ENCODE data around the gene ENAH.
"Not testable (repeated sequence)": the region's sequence is repeated elsewhere in the genome, so short reads cannot be mapped to it uniquely, and the experiment has no call there.

The ENAH gene

DNA sequence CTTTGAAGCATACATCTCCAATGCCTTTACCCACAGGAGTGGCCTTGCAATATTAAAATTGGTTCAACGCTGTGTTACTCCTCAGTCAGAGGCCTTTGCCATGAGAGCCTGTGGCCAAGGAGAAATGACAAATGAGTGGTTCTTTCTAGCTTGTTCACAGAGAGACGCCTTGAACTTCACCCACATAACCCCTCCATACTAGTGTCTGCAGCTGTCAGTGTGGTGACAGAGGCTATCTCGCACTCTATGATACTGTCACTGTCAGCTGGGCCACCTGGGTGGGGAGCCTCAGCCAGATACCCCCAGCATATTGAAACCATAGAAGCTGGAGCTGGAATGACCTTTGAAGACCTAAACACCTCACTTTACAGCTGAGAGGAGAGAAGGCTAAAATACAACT, 167.7 kb downstream of the ENAH start:
- DNase-seq: no peak

DNA sequence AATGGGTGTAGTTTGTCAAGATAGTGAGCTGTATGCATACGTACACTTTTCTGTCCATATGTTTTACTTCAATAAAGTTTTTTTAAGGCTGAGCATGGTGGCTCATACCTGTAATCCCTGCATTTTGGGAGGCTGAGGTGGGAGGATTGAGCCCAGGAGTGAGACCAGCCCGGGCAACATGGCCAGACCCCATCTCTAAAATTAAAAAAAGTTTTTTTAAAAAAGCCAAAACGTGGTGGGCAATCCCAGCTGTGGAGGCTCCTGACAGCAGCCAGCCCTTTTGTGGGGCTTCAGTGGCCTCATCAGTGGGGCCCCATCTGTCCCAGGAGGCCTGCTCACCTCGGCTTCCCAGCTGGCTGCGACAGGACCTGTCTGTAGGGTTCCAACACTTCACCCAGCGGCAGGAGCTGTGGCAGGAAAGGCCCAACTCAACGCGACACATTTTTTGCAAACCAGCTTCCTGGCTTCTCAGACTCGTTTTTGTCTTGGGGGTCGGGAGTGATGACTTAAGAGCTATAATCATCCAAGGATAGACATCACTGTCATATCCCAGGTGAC, 168.2 kb downstream of the ENAH start:
- no peak for DNase-seq

DNA sequence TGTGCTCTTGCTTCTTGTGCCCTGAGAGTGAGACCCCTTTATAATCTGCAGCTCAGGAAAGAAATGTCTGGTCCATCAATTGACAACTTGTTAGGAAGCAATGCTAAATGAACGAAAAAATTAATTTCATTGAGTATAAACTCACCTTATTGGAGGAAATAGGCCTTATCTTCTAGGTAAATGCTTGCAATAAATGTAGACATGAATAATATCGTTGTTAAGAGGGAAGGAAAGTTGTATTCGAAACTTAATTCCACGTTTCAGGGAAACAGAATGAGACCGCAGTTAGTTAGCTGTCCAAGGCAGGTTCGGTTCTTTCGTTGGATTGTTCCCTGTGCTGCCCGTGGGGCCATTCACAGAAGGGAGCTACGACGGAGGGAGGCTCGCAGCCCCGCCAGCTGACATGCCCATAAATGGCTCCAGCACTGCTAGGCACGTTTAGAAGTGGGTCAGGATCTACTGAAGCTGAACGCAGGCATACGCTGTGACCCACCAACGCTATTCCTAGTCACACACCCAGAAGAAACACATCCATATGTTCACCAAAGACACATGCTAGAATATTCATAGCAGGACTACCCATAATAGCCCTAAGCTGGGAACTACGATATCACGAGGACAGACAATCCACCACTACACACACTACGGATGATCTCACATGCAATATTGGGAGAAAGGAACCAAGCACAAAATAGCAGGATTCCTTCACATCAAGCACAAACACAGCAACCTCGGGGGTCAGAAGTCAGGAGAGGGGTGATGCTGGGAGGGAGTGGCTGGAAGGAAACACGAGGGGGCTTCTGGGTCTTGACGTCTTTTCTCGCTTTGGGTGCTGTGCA, 168.9 kb downstream of the ENAH start:
- no peak for DNase-seq

DNA sequence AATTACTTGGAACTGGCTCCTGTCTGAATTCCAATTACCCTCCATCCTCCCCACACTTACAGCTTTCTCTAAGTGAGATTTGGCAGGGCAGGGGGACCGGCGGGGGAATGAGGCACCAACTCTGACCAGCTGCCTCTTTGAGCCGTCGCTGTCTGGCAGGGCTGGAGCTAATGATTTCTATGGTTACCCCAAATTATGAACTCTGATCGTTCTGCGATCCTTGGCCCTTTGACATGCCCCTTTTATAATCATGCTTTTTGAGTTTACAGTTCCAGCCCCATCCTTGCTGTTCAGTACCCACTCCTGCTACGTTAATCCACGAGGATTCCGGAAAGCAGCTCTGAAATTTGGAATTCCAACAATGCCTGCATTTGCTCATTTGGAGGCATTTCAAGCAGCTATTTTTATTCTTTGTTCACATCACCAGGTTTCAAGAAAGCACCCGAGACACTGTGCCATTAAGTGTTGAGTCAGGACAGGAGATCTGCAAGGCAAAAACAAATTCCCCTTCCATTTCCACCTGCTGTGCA, 170.4 kb downstream of the ENAH start:
- DNase-seq: no peak

DNA sequence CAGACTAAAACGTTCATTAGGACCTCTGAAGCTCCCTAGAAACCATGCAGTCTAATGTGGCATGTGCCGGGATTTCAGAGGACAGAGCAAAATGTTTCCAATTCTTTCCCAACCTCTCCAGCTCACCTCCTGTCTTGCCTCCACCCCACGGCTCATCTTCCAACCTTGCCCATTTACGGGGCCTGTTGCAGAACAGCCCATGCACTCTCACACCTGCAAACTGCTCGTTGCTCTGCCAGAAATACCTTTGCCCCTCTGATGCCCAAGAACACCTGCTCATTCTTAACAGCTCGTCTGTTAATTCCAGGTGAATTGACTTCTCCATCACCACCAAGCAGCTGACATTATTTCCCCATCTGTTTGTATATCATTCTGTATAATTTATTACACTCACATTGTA, 171.2 kb downstream of the ENAH start:
- DNase-seq: no peak

DNA sequence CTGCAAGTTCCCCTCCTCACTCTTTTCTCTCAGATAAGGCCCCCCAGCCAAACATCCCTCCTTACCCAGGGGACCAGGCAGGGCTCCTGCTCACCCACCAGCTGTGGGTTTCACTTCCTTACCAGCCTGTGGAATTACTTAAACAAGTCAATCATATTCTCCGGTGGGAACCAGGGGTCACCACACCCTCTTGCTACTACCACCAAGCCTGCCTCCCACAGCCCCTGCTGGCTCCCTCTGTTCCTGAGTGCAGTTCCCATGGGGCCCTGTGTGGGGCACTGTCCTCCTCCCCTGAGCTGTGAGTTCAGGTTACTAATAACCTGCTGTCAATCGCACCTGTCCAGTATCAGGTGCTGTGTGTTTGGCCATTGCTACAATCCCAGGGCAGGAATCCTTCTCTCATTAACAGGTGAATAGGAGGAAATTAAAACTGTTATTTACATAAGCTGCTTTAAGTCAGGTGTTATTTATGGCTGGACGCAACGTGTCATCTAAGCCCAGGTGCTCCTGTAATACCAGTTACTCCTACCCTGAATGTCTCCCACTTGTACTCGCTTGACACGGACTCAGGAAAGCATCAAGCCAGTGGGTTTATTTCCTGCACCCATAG, 172.0 kb downstream of the ENAH start:
- DNase-seq: no peak

DNA sequence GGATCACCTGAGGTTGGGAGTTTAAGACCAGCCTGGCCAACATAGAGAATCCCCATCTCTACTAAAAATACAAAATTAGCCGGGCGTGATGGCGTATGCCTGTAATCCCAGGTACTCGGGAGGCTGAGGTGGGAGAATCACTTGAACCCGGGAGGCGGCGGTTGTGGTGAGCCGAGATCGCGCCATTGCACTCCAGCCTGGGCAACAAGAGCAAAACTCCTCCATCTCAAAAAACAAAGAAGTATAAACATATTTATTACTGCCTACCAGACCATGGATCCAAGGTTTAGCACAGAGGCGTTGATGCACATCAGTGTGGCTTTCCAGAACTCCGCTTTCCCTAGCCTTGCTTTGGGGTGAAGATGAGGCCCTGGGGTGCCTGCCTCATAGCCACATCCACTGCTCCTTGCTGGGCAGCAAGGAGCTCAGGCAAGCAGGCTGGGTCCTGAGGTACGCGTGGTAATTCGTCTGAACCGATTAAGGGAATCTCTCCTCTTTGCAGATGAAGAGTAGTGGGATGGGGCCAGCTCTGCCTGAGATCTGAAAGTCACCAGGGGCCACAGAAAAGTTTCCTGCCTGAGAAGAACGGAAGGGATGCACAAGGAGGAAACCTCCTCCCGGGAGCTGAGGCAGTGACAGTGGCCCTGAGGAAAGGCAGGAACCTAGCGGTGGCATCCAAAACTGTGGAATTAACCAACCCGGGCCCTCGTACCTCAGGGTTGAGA, 172.8 kb downstream of the ENAH start:
- no peak for DNase-seq

DNA sequence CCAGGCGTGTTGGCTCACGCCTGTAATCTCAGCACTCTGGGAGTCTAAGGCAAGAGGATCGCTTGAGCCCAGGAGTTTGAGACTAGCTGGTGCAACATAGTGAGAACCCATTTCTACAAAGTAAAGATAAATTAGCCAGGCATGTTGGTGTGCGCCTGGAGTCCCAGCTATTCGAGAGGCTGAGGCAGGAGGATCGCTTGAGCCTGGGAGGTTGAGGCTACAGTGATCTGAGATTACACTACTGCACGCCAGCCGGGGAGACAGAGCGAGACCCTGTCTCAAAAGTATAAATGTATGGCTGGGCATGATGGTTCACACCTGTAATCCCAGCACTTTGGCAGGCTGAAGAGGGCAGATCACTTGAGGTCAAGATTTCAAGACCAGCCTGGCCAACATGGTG, 173.6 kb downstream of the ENAH start:
- DNase-seq: no peak

DNA sequence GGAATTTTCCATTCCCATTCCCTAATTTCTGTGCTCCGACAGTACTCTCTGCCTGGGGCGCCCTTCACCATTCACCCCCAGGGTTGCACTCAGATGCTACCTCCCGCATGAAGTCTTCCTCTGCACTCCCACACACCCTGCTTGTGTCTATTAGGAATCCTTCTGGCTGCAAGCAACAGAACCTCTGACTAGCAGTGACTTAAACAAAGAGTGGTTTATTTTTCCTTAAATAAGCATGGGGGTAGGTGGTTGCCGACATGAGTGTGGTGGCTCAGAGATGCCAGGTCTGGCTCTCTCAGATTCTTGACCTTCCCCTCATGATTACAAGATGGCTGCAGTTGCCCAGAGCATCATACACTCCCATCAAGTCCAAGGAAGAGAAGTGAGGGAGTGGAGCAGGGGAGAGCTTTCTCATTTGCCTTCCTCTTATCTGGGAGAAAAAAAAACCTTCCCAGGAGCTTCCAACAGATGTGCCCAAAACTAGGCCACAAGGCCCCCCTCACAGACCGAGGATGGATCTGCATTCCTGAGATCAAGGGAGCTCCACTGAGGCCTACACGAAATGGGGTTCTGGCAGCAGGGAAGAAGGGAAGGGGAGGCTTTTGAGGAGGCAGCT, 175.5 kb downstream of the ENAH start:
- no peak for DNase-seq

DNA sequence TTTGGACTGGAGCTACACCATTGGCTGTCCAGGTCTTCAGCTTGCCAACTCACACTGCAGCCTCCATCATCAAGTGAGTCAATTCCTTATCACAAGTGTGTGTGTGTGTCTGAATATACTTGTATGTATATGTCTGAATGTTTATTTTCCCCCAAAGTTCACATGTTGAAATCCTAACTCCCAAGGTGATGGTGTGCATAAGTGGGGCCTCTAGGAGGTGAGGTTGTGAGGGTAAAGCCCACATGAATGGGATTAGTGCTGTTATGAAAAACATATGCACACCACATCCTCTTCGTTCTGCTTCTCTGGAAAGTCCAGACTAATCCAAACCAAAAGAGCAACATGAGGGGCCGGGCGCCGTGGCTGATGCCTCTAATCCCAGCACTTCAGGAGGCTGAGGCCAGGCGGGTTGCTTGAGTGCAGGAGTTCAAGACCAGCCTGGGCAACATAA, 176.4 kb downstream of the ENAH start:
- DNase-seq: no peak

DNA sequence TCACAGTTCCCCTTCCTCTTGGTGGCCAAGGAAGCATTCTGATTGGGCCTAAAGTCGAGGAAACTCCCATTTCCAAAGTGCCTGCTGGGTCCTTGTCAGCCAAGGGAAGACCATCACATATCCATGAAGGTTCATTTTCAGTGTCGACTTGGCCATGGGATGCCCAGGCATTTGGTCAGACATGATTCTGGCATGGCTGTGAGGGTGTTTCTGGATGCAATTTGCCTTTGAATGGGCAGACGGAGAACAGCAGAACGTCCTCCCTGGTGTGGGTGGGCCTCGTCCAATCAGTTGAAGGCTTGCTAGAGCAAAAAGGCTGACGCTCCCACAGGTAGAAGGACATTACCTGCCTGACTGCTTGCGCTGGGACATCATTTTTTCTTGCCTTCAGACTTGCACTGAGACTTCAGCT, 176.8 kb downstream of the ENAH start:
- no peak for DNase-seq

DNA sequence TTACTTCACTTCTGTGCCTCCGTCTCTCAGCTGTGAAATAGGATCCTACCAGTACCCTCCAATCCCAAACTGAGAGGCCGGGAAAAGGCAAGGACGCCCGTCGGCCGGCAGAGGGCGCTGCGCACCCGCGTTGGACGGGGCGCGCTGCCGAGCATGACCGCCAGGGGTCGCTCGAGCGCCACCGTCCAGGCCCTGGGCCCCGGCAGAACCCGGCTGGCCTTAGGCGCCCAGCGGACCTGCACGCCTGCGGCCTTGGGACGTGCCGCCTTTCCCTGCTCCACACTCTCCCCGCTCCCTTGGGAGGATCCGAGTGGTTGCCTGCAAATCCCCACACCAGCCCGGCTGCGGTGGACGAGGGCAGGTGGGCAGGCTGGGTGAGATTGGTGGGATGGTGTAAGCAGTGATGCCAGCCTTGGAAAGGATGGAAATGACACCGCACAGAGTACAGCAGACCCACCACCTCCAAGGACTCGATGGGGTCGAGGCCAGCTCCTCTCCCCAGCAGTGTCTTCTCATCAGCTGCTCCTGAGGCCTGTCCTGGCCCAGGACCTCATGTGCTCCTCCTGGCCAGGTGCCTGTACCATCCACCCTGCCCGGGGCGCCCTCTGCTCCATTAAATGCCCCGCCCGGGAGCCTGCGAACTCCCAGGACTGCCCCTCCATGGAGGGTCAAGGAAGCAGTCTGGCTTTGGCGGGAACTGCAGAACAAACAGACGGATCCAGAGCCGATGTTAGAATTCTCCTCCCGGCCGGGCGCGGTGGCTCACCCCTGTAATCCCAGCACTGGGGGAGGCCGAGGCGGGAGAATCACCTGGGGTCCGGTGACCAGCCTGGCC, 177.7 kb downstream of the ENAH start:
- peak; percentile 87 for DNase-seq

DNA sequence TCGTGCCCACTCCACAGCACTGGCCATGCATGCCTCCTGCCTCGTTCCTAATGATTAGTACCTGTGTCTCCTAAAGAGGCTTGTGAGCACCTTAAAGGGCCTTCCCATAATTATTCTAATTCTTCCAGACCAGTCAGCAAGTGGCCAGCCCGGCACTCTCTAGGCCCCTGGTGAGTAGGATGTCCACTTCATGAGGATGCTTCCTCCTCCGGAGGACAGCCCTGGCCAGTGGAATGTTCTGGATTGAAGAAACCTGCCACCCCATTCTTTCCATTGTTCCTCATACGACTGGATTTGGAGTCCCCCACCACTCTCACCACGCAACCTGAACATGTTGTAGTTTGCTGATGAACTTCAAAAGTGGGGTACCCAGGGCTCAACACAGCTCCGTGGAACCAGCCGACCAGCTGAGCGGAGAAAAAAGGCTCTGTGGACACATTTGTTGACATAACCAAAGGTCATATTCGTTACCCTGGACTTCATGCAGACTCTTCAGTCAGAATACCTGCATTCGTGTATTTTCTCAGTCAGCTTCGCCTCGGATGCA, 178.4 kb downstream of the ENAH start:
- no peak for DNase-seq

DNA sequence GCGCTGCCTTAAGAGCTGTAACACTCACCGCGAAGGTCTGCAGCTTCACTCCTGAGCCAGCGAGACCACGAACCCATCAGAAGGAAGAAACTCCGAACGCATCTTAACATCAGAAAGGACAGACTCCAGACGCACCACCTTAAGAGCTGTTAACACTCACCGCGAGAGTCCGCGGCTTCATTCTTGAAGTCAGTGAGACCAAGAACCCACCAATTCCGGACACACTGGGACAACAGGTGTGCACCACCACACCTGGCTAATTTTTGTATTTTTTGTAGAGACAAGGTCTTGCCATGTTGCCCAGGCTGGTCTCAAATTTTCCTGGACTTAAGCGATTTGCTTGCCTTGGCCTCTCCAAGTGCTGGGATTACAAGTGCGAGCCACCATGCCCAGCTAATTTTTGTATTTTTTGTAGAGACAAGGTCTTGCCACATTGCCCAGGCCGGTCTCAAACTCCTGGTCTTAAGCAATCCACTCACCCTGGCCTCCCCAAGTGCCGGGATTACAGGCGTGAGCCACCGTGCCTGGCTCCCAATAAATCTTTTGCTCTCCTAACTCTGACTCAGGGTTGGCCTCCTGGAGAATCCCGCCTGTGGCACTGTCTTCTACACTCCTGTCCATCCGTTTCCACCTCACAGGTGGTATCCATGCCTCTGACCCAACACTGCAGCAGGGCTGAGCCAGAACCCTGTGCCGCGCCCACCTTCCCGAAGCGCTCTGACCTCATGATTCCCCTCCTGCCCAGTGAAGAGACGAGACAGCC, 179.1 kb downstream of the ENAH start:
- not testable (repeated sequence) for DNase-seq

DNA sequence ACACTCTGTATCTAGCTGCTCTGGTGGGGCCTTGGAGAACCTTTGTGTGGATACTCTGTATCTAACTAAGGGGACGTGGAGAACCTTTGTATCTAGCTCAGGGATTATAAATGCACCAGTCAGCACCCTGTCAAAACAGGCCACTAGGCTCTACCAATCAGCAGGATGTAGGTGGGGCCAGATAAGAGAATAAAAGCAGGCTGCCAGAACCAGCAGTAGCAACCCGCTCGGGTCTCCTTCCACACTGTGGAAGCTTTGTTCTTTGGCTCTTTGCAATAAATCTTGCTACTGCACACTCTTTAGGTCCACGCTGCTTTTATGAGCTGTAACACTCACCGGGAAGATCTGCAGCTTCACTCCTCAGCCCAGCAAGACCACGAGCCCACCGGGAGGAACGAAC, 179.7 kb downstream of the ENAH start:
- not testable (repeated sequence) for DNase-seq

DNA sequence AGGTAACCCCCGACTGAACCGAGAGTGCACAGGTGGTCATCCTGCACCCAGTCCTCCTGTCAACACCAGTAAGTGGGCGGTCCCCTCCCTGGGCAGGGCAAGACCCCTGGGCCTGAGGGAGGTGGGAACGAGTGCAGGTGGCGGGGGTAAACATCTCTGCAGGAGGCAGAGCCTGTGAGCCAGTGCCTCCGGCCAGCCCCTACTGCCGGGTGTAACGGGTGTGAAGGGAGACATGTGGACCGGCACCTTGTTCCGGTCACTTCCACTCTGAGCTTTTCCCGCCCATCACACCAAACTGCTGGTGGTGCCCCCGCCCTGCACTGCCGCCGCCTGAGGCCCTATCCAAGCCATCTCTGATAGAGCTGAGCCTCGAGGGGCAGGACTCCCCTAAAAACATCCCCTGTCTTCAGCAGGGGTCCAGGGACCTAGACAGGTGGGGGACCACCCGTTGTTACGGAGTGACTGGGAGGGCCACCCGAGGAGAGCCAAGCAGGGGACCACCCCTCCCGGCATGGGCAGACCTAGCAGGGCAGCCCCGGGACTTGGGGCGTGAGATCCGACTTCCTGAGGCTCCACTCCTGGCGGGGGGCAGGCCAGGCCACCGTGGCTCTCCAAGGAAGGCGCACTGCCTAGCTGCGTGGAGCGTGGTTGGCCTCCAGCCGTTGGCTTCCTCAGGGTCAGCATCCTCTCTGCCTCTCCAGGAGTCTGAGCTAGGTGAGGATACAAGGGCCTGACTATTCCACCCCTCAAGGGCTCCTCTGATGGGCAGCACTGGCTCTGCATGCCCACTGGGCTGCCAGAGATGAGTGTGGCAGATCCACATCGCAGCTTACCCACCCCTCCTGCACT, 181.2 kb downstream of the ENAH start:
- no peak for DNase-seq

DNA sequence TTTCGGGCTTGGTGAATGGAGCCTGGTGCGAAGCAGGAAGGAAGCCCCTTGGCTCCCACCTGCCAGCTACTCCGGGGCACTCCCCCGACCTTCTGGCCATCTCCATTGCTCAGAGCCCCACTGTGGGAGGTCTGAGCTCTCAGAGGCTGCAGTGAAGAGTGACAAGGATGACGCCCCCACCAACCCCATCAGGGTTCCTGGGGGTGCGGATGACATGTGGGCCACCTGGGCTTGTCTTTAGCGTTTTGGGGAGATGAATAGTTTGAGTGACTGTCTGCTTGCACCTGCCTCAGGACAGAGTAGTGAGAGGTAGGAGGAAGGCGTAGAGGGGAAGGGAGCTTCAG, 181.8 kb downstream of the ENAH start:
- no peak for DNase-seq

DNA sequence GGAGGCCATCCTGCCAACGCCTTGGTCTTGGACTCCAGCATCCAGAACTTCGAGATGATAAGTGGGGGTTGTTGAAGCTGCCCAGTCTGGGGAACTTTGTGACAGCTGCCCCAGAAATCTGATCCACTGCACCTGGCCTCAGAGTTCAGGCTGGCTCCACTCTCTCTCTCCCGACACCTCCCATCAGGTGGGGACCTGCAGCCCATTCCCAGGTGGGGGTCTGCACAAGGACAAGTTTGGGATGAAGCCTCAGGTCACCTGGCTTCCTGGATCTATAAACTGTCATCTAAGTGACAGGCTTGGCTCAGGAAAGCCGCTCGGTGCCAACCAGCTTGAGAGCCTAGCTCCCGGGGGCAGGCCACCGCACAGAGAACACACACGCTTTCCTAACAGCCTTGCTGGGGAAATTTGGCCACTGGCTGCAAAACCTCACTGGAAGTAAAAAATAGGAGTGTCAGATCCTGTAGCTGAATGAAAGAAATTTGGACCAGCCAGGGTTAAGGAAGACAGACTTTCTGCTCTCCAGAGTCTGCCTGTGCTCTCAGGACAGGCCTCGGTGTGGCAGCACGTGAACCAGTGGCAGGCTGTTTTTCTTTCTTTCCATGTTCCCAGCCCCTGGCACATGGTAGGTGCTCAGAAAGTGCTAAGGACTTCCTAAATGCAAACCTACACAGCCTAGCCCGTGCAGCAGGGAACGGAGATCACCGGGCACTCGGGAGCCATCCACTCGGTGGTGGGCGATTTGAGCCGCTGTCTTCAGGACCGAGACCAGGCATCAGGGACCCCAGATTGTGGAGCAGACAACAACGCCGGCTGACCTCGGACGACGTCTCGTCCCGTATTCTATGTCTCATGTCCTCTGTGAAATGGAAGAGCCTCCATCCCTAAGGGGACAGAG, 182.5 kb downstream of the ENAH start:
- DNase-seq: no peak

DNA sequence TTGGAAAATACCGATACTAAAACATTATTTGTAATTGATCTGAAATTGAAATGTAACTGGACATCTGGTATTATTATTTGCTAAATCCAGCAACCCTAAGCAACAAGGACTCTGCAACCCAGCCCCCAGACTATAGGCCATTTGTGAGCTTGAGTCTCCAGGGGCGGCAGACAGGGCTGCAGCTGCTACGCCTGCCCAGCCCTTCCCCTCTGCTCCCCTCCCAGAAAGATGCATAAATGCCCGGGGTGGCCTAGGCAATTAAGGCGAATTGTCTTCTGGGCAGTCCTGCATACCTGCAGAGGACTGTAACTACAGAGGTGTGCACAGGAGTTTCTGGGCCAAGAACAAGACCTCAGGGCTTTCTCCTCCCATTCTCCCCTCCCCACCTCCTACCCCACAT, 183.9 kb downstream of the ENAH start:
- DNase-seq: no peak
